GM19043 (cell line): ENCODE results near the gene XYLT1.
"Not testable (repeated sequence)": the region's sequence is repeated elsewhere in the genome, so short reads cannot be mapped to it uniquely, and the experiment has no call there.

ENCODE experiments used
- ATAC-seq: cut with Tn5 transposase; IDR thresholded peaks from one replicate; pipeline ENCODE4 v1.9.1; 2021; ENCODE audit warnings: low read depth; ENCODE audit not compliant: unreplicated experiment

The XYLT1 gene

DNA sequence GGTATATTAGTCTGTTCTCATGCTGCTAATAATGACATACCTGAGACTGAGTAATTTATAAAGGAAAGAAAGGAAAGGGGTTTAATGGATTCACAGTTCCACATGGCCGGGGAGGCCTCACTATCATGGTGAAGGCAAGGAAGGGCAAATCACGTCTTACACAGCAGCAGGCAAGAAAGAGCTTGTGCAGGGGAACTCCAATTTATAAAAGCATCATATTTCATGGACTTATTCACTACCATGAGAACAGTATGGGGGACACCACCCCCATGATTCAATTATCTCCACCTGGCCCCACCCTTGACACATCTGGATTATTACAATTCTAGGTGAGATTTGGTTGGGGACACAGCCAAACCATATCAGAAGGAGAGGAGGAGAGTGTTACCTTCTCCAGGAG is 17.7 kb upstream of the XYLT1 start:
- no peak for ATAC-seq

DNA sequence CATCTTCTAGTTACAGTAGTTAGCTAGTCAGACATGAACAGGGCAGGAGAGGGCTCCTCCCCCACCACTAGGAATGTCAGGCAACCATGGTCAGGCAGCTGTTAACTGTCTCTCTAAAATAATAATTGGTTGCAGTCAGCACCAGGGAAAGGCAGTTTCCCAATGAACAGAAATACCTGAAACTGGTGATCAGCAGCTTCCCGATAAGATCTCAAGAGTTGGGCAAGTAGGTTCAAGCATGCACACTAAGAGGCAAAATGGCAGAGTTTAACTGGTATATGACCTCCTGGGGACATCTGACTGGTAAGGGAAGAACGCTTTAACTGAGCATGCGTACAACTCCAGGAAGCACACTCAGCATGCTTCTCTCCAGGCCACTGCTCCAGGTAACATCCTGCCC is 12.6 kb upstream of the XYLT1 start:
- no peak for ATAC-seq

DNA sequence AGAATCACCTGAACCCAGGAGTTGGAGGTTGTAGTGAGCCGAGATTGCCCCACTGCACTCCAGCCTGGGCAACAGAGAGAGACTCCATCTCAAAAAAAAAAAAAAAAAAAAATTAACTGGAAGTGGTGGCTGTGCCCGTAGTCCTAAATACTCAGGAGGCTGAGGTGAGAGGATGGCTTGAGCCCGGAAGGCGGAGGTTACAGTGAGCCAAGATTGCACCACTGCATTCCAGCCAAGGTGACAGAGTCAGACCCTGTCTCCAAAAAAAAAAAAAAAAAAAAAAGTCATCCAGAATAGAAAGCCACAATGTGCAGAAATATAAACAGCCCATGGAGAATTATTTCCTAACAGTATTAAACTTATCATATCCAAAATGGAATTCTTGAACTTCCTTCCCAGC is 11.6 kb upstream of the XYLT1 start:
- not testable (repeated sequence) for ATAC-seq

DNA sequence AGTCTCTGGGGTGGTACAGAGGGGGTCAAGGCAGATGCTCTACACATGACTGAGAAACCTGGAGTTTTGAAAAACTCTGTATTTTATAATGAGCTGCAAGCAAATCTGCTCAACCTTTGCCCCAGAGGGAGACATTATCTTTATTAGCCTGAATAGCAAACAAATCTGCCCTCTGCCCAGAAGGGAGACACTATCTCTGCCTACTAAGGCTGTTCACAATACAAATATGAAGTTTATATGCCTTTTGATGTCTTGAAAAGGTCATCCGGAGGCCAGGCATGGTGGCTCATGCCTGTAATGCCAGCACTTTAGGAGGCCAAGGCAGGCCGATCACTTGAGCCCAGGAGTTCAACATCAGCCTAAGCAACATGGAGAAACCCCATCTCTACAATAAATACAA is 11.0 kb upstream of the XYLT1 start:
- ATAC-seq: no peak

DNA sequence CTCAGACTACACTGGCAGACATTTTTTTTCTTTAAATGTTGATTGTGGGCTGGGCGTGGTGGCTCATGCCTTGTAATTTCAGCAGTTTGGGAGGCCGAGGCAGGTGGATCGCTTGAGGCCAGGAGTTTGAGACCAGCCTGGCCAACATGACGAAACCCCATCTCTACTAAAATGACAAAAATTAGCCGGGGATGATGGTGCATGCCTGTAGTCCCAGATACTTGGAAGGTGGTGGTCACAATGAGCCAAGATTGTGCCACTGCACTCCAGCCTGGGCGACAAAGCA is 6.4 kb upstream of the XYLT1 start:
- not testable (repeated sequence) for ATAC-seq

DNA sequence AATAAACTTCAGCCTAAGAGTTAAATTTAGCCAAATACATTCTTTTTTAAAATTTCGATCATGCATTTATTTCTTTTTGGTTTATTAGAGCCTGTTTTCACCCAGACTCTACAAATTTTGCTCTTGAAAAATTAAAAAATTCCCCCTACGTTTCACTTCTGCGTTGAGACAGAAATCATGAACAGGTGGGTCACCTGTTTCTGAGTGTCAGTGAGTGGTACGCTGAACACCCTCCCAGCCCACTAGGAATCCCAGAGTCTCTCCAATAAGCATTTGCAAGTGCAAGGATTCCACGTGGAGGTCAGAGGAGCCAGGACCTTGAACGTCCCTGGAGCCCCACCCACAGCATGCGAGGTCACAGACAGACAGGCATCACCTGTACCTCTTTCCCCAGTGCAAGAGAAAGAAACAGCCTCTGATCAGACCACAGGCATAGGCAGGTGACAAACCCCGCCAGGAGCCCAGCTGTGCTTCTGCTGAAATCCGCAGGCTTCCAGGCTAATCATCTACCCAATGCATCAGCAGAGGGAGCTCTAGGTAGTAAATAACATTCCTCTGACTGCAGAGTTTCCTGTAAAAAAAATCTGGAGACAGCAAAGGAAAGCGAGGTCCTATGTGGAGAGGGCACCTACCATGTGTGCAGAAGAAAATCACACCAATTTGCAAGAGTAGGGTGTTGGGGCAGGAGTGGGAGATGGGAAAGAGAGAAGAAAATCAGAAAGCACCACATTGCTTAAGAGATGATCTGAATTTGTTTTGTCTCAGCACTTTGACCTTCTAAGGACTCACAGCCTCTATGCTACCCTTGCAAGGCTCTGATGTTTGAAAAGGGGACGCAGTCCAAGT is 5.9 kb upstream of the XYLT1 start:
- peak; percentile 78 for ATAC-seq

DNA sequence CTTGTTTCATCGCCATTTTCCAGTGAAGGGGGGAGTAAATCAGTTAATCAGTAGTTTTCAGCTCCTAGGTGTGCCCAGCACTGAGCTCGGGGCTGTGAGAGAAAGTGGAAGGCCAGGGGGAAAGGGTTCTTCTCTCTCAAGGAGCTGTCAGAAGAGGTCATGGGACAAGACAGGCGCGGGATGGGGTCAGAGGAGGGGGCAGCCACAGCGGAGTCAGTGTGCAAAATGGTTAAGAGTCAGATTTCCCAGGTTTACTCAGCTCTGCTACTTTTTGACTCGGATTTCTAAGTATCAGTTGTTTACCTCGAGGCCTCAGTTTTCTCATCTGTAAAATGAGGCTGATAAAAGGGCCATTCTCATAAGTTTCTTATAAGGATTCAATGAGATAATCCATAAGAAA is 4.3 kb upstream of the XYLT1 start:
- ATAC-seq: no peak

DNA sequence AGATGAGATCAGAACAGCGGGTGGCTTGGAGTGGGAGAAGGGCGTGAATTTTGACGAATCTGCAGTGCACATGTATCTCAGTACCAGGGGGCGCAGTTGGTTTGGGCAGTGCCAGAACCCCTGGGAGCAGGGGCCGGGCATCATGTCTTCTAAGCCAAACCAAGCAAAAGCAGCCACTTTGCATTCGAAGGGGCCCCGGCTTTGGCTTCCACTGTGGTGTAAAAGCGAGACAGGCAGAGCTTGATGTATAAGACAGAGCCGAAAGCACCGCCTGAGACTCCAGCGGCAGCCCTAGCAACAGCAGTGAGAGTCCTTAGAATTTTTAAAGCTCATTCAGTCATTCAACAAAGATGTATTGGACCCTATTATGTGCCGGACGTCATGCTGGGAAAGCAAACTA is 3.8 kb upstream of the XYLT1 start:
- ATAC-seq: no peak

DNA sequence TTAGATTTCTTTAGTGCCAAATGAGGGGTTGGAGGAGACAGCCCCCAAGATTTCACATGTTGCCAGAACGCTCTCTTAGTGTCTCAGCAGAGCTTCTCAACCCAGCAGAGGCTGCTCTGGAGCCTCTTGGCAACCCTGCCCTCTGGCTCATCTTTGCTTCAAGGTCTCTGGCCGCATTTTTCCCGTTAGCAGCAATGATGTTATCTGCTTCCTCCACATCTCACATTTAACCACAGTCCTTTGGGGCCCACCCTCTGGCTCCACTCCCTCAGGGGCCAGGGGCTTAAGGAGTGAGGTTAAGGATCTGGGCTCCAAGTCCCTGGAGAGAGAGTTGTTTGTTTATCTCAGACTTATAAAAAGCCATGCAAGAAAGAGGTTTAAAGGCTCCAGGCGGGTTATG is 3.3 kb upstream of the XYLT1 start:
- ATAC-seq: no peak

DNA sequence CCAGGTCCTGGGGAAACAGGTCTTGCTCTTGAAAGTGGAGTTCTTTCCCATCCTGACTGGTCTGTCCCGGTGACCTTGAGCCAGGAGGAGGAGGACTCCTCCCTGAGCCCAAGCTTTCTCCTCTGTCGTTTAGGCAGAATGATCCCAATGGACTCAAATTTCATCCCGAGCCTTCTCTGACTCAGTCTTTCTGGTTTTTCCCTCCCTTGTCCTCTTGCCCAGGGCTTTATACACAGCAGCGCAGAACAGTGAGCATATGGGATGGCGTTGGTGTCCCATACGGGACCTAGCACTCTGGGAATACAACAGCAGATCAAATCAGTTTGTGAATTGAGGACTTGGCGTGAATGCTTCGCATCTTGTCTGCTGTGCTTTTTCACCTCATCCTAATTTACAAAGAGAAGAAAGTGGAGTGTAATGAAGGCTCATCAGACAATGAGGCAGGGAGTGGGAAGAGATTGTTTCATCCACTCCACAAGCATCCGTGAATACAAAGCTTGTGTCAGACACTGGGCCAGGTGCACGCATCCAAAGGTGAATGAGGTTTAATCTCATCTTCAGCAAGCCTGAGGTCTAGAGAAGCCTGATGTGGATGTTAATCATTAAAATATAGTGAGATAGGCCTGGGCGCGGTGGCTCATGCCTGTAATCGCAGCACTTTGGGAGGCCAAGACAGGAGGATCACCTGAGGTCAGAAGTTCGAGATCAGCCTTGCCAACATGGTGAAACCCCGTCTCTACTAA is 1.1 kb upstream of the XYLT1 start:
- ATAC-seq: no peak

DNA sequence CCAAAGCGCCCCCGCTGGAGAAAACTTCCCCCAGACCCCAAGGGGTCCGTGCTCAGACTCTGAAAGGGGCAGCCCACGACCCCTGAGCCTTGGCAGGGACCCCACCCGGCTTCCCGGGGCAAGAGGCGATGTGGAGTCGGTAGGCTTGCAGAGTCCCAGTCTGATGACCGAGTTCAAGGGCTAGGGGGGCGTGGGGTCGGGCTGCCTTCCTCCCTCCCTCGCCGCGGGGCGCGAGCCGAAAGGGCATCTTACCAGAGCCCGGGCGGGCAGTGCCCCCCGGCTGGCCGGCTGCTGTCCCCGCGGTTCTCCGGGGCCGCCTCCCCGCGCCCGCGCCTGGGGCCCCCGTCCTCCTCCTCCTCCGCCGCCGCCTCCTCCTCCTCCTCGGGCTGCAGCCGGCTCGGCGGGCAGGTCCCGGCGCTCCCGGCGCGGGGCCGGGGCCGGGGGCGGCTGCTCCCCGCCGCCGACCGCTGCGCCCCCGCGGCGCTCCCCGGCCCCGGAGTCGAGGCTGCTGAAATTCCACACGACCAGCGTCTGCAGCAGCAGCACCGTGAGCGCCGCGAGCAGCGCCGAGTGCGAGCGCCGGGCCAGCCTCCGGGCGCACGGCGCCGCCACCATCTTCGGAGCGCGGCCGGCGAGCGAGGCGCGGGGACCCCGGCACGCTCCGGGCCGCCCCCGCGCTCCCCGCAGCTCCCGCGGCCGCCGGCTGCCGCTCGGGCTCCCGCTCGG is 415 bp downstream of the XYLT1 start:
- no peak for ATAC-seq

DNA sequence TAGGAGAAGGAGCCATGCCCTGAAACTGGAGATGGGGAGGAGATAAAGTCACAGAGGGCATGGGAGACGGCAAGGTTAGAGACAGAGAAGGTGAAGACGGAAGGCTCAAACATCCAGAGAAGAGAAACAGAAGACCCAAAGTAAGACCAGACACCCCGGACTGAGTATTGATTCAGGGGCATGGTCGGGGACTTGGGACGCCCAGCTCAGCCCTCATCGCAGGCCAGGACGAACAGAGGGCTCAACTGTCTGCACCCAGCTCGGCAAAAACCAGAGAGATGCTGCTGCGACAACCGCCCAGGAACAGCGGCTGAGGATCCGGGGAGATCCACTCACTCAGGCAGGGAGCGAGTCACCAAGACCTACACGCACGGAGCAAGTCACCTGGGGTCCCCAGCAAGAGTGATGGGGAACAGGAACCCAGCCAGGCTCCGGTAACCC is 999 bp downstream of the XYLT1 start:
- no peak for ATAC-seq

DNA sequence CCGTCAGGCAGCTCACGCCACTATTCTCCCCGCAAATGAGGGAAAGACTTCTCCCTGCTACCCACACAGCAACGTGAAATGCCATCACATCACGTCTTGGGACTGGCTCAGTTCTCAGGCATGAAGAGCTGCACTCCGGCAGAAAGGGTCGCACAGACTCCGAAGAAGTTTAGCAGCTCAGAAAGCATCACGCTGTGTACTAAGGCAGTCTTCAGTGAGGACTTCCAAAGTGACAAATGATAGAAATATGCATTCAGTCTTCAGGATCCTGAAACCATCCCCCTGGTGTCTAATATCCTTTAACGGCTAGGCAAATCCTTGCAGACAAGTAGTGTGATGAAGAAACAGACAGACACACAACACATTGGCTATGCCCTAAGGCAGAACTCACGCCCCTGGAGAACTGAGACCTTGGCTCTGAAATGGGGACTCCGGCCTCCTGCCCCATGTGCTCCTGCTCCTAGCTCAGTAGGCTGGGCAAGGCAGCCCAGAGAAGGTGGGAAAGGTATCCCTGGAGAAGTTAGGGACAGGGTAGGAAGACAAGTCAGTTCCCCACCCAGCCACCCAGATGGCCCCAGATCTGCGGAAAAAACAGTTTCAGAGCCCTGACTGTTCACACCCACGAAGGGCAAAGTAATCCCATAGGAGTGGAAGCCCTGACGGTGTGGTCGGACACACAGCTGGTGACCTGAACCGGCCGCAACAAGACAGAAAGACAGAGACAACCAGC is 1.6 kb downstream of the XYLT1 start:
- ATAC-seq: no peak

DNA sequence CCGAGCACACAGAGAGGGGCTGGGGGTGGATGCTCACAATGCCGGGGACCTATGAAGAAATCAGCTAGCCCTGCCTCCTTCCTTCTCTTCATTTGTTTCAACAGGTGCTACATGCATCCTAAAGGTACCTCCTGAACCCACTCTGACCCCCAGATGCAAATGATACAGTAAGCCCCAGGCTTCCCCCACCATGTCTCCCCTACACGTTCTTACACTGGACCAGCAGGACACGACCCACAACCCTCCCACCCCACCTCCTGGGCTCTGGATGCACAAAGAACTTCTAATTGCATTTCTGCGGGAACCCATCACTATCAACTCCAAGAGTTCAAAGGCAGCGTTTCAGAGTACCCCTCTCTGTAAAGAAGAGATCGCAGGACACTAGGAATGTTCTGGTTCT is 2.1 kb downstream of the XYLT1 start:
- no peak for ATAC-seq

DNA sequence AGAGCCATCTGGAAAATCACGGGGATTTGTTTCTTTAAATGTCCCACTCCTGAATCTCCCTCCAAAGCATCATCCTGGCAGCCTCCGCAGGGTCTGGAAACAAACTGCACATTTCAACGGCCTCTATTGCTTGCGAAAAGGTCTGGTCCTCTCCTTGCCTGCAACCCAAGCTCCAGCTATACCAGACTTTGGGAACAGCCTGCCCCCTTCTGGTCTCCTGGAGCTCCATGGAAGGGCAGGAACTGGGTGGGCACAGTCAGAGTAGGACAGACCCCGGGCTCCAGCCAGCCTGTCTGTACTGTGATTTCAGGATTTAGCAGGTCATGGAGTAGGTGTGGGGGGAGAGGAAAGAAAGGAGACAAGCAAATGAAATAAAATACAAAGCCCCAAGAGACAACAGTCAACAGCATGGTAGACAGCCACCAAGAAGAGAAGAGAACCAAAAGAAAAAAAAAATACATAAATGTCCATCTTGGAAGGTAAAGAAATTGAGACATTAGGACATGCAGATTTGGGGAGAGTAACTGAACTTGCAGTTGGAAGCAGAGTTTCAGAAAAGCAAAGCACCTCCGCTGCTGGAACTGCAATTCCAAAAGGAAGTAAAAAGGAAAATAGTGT is 2.7 kb downstream of the XYLT1 start:
- ATAC-seq: no peak

DNA sequence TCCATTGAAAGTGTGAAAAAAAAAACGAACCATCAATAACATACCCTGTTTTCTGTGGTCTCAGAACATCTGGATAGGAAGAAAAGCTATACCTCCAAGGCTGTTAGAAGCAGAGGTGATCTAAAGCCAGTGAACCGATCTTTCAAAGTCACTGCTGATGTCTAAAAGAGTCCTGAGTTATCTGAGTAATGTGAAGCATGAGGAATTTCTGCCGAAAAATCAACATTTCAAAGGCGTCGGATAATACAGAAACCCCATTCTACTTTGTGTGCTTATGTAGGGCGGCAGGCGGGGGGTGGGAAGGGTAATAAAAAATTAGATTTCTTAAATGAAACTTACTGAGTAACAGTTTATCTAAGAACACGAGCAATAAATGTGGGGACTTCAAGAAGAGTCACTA is 3.9 kb downstream of the XYLT1 start:
- no peak for ATAC-seq

DNA sequence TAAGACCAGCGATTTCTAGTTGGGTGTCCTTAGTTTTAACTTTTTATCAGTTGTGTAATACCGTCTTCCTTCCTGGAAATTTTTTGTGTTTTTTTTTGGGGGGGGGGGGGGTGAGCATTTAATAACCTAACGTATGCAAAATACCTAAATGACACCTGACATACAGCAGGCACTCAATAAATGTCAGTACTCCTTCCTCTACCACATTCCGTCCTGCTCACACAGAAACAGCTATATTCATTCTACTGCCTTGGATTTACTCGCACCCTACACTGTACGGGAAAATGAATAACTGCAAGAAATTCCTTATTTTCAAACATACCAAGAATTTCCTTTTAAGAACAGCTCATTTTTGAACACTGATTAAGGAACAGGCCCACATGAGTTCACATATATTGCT is 5.3 kb downstream of the XYLT1 start:
- no peak for ATAC-seq

DNA sequence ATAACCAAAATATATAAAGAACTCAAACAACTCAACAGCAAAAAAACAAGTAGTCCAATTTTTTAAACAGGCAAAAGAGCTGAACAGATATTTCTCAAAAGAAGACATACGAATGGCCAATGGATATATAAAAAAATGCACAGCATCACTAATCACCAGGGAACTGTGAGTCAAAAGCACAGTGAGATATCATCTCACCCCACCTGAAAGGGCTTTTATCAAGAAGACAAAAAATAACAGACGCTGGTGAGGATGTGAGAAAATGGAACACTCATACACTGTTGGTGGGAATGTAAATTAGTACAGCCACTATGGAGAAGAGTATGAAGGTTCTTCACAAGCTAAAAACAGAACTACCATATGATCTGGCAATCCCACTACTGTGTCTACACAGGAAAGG is 7.4 kb downstream of the XYLT1 start:
- ATAC-seq: no peak

DNA sequence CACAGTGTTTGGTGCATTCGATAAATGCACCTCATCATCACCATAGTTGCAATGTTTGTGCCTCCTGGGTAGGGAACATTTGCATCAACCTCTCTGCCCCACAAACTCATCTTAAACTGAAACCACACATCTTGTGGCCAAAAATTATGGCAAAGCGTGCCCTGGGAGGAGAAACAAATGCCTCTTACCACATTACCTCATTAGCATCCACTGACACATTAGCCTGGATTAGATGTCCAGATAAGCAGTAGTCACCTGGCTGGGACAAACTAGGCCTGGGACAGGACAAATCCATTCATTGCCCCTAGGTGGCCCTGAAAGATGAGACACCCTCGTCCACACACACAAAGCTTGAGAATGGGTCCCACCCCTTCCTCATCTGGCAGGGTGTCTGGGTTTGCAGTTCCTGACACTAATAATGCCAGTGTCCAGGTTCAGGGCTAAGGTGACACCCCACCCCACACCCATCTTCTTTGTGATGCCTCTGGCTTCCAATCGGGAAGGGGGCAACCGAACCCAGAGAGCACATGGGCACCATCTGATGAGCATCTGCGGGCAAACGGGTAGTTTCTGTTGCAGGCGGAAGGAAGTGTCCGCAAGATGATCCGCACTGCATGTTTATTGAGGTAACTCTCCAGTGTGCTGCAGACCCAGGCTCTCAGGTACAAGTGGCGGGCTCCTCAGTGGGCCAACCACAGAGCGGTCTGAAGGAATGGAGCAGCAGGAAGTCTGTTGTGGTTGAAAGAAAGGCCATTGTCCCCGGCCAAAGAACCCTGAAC is 8.6 kb downstream of the XYLT1 start:
- ATAC-seq: no peak

DNA sequence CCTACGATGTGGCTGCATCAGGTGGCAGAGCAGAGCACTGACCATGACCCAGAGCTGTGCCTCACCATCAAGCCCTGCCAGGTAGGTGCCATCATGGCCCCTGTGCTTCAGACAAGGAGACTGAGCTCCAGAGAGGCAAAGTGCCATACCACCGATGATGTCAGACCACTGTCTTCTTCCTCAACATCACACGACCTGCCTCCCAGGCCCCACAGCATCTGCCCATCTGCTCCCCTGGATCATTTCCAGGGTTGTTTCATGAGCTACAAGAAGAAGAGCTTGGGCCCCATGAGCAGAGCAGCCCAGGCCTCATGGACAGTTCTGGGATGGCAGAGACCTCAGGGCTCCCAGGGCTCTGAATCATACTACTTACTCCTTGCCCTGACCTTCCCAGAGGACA is 9.9 kb downstream of the XYLT1 start:
- ATAC-seq: no peak
